GM12865 (cell line): ENCODE measurements around the gene RGS6.

ENCODE experiments used
- DNase-seq: peaks from one replicate; pipeline ENCODE4 v3.0.0; 2010; ENCODE audit warnings: low read depth
- H3K4me3 ChIP-seq: 2 replicates; pipeline ENCODE4 v1.5.1; 2011; ENCODE audit warnings: mild to moderate bottlenecking, low read depth, low read length, control low read depth
- TF ChIP-seq, protein P1 (sequence below): IDR thresholded peaks from 2 replicates; pipeline ENCODE4 v1.5.1; 2011; ENCODE audit warnings: low read length, control low read depth, low read depth, inconsistent platforms; ENCODE audit not compliant: insufficient read depth; ENCODE audit errors: missing control alignments

Gene RGS6

GRCh38 chr14:72215080-72215479 lies 282.9 kb downstream of the RGS6 start:
- DNase-seq = no peak
- no peak overlapping the region for H3K4me3 ChIP-seq
- TF ChIP-seq, protein P1, sequence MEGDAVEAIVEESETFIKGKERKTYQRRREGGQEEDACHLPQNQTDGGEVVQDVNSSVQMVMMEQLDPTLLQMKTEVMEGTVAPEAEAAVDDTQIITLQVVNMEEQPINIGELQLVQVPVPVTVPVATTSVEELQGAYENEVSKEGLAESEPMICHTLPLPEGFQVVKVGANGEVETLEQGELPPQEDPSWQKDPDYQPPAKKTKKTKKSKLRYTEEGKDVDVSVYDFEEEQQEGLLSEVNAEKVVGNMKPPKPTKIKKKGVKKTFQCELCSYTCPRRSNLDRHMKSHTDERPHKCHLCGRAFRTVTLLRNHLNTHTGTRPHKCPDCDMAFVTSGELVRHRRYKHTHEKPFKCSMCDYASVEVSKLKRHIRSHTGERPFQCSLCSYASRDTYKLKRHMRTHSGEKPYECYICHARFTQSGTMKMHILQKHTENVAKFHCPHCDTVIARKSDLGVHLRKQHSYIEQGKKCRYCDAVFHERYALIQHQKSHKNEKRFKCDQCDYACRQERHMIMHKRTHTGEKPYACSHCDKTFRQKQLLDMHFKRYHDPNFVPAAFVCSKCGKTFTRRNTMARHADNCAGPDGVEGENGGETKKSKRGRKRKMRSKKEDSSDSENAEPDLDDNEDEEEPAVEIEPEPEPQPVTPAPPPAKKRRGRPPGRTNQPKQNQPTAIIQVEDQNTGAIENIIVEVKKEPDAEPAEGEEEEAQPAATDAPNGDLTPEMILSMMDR = no peak

- no peak overlapping the region for H3K4me3 ChIP-seq
- no peak for DNase-seq
- TF ChIP-seq, protein P1 = no peak
Observed at GRCh38 chr14:72217135-72217534, 284.9 kb downstream of the RGS6 start.

DNA sequence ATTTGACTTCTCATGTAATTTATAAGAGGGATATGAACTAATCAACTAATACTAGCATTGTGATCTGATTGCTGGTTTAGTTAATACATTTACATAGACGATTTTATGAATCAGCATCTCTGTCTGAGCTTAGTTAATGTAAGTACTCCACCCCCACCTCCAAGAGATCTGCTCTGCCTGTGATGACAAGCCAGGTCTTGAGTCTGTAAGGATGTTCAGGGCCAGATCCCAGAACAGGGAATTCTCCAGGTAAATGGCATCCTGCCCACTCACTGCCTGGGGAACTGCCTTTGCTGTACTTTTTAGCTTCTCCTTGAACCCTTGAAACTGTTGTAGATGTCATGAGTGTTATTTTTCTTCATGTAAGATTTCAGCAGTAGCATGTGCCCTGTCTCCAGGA lies 289.8 kb downstream of the RGS6 start:
- no peak overlapping the region for H3K4me3 ChIP-seq
- TF ChIP-seq, protein P1 = no peak
- no peak for DNase-seq

DNA sequence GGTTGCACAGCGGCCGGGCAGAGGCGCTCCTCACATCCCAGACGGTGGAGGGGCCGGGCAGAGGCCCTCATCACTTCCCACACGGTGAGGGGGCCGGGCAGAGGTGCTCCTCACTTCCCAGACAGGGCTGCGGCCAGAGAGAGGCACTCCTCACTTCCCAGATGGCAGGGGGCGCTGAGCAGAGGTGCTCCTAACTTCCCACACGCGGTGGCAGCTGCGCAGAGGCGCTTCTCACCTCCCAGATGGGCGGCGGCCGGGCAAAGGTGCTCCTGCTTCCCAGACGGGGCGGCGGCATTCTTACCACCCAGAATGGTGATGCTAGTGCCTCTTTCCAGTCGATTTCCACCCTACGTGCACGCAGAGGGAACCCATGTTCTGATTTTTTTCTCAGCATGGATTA lies 304.4 kb downstream of the RGS6 start:
- TF ChIP-seq, protein P1 = no peak
- H3K4me3 ChIP-seq = no peak overlapping the region
- DNase-seq = no peak

- TF ChIP-seq, protein P1 = no peak
- no peak for DNase-seq
- no peak overlapping the region for H3K4me3 ChIP-seq
Observed at GRCh38 chr14:72237722-72238666, 305.8 kb downstream of the RGS6 start.

DNA sequence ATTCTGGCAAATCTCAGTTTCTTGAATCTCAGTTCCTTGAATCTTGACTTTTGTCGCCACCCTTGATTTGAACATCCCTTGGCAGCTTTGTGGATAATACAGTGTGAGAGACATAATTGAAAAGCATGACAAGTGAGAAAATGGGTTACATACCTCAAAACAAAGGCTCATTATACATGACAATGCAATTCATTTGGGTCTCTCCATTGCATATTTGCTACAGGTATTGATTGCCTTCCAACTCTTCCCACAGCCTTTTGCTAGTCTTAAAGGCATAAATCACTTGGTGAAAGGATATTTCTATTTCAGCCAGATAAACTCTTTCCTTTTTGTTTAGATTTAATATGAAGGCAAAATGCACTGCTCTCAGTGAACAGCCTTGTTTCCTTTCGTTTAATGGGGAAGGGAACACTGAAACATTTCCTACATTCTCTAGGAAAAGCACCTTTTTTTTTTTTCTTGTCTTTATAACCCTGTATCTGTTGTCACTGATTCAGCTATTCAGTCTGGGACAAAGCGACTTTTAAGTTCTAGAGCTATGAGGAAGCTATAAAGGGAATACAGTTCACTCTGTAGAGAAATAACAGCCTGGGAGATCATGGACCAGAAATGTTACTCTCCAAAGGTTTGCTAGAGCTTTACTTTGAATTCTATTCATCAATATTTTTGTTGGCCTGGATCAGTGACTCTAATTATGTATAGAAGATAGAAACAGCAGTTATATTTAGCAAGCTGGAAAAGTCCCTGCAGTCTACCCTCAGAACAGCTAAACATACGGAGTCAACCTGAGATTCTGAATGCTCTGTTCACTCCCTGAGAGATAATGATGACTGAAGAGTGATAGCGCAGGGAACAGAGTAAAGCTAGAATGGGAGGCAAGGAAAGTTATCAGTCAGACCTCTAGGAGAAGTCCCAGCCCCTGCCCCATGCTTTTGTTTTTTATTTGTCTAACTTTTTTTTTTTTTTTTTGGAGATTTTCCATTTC lies 311.4 kb downstream of the RGS6 start:
- TF ChIP-seq, protein P1 = no peak
- H3K4me3 ChIP-seq = no peak overlapping the region
- DNase-seq = peak; percentile 7
